Activated naive CD4-positive, alpha-beta T cell treated with anti-CD3 and anti-CD28 coated beads for 36 hours (primary cell): Measurements from ENCODE around the gene DLG1. TPM values are rescaled to one million over a fixed set of nuclear protein-coding genes. Genes with fewer than 3 reads are reported as not detected.

Experiments used
- CTCF ChIA-PET: fragments of 350-600 bp; sonication (Branson Sonifier 250); formaldehyde crosslinking; loops from one replicate; lab custom pipeline; 2021; ENCODE audit warnings: antibody characterized with exemption; lab: Charles Lee
- DNase-seq: peaks from one replicate; pipeline ENCODE4 v3.0.0-alpha.2; 2020
- H3K27ac Mint-ChIP-seq: one replicate; pipeline ENCODE4 v1.8.0; 2021; ENCODE audit warnings: mild to moderate bottlenecking, mixed read lengths
- H3K27me3 Mint-ChIP-seq: one replicate; pipeline ENCODE4 v1.8.0; 2021; ENCODE audit warnings: low read depth, mixed read lengths
- H3K36me3 Mint-ChIP-seq: one replicate; pipeline ENCODE4 v1.8.0; 2021; ENCODE audit warnings: low read depth, mixed read lengths
- H3K4me1 Mint-ChIP-seq: one replicate; pipeline ENCODE4 v1.8.0; 2021; ENCODE audit warnings: low read depth, mixed read lengths
- H3K4me3 Mint-ChIP-seq: one replicate; pipeline ENCODE4 v1.8.0; 2021; ENCODE audit warnings: mild to moderate bottlenecking, moderate library complexity, mixed read lengths
- H3K9me3 Mint-ChIP-seq: one replicate; pipeline ENCODE4 v1.8.0; 2021; ENCODE audit warnings: mixed read lengths
- intact Hi-C: fragments of 100-400 bp; cut with micrococcal nuclease; formaldehyde crosslinking; loops from one replicate; pipeline ENCODE4 v1.15.1; 2023
- total RNA-seq, 2 experiments: library from RNA; stranded (reverse); gene quantifications; one replicate each; pipeline ENCODE4 v1.2.3, GENCODE V29; 2021

DLG1 gene
- total RNA-seq, 2 experiments from 2014 or later = 51.9 to 55.2 TPM

- Mint-ChIP-seq H3K27ac (no peak overlapping the region), H3K4me1 (peaks cover 8% of the 10 kb centered on the region), H3K27me3 (no peaks in the 10 kb centered on the region), H3K9me3 (no peaks in the 10 kb centered on the region), H3K4me3 (no peak overlapping the region), H3K36me3 (peaks cover 4% of the 10 kb centered on the region)
- intact Hi-C loops = no loop called here
- DNase-seq = no peak
- CTCF ChIA-PET = no interaction called here
These were observed 123.5 kb downstream of the DLG1 start for GRCh38 chr3:197174927-197175326.

- Mint-ChIP-seq H3K4me3 (no peak overlapping the region), H3K9me3 (no peaks in the 10 kb centered on the region), H3K4me1 (peaks cover 8% of the 10 kb centered on the region), H3K36me3 (peaks cover 4% of the 10 kb centered on the region), H3K27me3 (no peaks in the 10 kb centered on the region), H3K27ac (no peak overlapping the region)
- DNase-seq = no peak
- CTCF ChIA-PET = interaction anchor here (0.7 kb wide), 1 partner anchor 151 kb away, joined by 4 read pairs; no protein-coding TSS in a partner anchor
- intact Hi-C loops = no loop called here
These were observed 124.8 kb downstream of the DLG1 start for GRCh38 chr3:197173620-197174019.

- Mint-ChIP-seq H3K36me3 (peaks cover 4% of the 10 kb centered on the region), H3K4me1 (peaks cover 10% of the 10 kb centered on the region), H3K27me3 (no peaks in the 10 kb centered on the region), H3K4me3 (no peak overlapping the region), H3K9me3 (no peaks in the 10 kb centered on the region), H3K27ac (no peak overlapping the region)
- CTCF ChIA-PET = no interaction called here
- intact Hi-C loops = no loop called here
- DNase-seq = no peak
These were observed 126.8 kb downstream of the DLG1 start for GRCh38 chr3:197171481-197172067.

GRCh38 chr3:197169028-197169427 lies 129.4 kb downstream of the DLG1 start:
- Mint-ChIP-seq H3K4me1 (peaks cover 5% of the 10 kb centered on the region), H3K36me3 (peaks cover 15% of the 10 kb centered on the region), H3K4me3 (no peak overlapping the region), H3K27ac (no peak overlapping the region), H3K9me3 (no peaks in the 10 kb centered on the region), H3K27me3 (no peaks in the 10 kb centered on the region)
- intact Hi-C loops = no loop called here
- DNase-seq = no peak
- CTCF ChIA-PET = interaction anchor here (1.5 kb wide), 1 partner anchor 41 kb away, joined by 3 read pairs; no protein-coding TSS in a partner anchor

- H3K36me3 Mint-ChIP-seq = peaks cover 15% of the 10 kb centered on the region
- H3K9me3 Mint-ChIP-seq = no peaks in the 10 kb centered on the region
These were observed 129.8 kb downstream of the DLG1 start for GRCh38 chr3:197168606-197169005.

GRCh38 chr3:197168063-197168462 lies 130.3 kb downstream of the DLG1 start:
- intact Hi-C loops = no loop called here
- H3K9me3 Mint-ChIP-seq = no peaks in the 10 kb centered on the region
- no peak for DNase-seq
- peaks cover 7% of the 10 kb centered on the region for H3K4me1 Mint-ChIP-seq
- CTCF ChIA-PET = interaction anchor here (0.6 kb wide), 1 partner anchor 89 kb away, joined by 3 read pairs; no protein-coding TSS in a partner anchor
- peaks cover 16% of the 10 kb centered on the region for H3K36me3 Mint-ChIP-seq
- no peak overlapping the region for H3K4me3 Mint-ChIP-seq
- no peaks in the 10 kb centered on the region for H3K27me3 Mint-ChIP-seq
- no peak overlapping the region for H3K27ac Mint-ChIP-seq

More at GRCh38 chr3:197168606-197169005, 129.8 kb downstream of the DLG1 start:
- Mint-ChIP-seq H3K4me1 (peaks cover 5% of the 10 kb centered on the region), H3K4me3 (no peak overlapping the region), H3K27me3 (no peaks in the 10 kb centered on the region), H3K27ac (no peak overlapping the region)
- CTCF ChIA-PET = interaction anchor here (0.6 kb wide), 1 partner anchor 89 kb away, joined by 3 read pairs; no protein-coding TSS in a partner anchor
- DNase-seq = no peak
- intact Hi-C loops = no loop called here

GRCh38 chr3:197167549-197167948 lies 130.9 kb downstream of the DLG1 start:
- Mint-ChIP-seq H3K36me3 (peaks cover 17% of the 10 kb centered on the region), H3K4me1 (peaks cover 8% of the 10 kb centered on the region), H3K9me3 (no peaks in the 10 kb centered on the region), H3K27ac (no peak overlapping the region), H3K4me3 (no peak overlapping the region), H3K27me3 (no peaks in the 10 kb centered on the region)
- no peak for DNase-seq
- intact Hi-C loops = no loop called here
- CTCF ChIA-PET = no interaction called here

- CTCF ChIA-PET = no interaction called here
These were observed 132.5 kb downstream of the DLG1 start for GRCh38 chr3:197165890-197166289.

GRCh38 chr3:197155046-197155445 lies 143.4 kb downstream of the DLG1 start:
- no peak overlapping the region for H3K27ac Mint-ChIP-seq
- no peak for DNase-seq
- CTCF ChIA-PET = no interaction called here
- H3K36me3 Mint-ChIP-seq = peaks cover 40% of the 10 kb centered on the region
- H3K4me1 Mint-ChIP-seq = peaks cover under 1% of the 10 kb centered on the region
- no peaks in the 10 kb centered on the region for H3K27me3 Mint-ChIP-seq
- H3K4me3 Mint-ChIP-seq = no peak overlapping the region
- peaks cover 25% of the 10 kb centered on the region for H3K9me3 Mint-ChIP-seq
- intact Hi-C loops = no loop called here

More at GRCh38 chr3:197165890-197166289, 132.5 kb downstream of the DLG1 start:
- H3K27ac Mint-ChIP-seq = no peak overlapping the region
- no peak for DNase-seq
- H3K4me3 Mint-ChIP-seq = no peak overlapping the region
- intact Hi-C loops = no loop called here
- no peaks in the 10 kb centered on the region for H3K9me3 Mint-ChIP-seq
- H3K4me1 Mint-ChIP-seq = peaks cover 6% of the 10 kb centered on the region
- H3K36me3 Mint-ChIP-seq = peaks cover 18% of the 10 kb centered on the region
- H3K27me3 Mint-ChIP-seq = no peaks in the 10 kb centered on the region

- H3K9me3 Mint-ChIP-seq = peaks cover 12% of the 10 kb centered on the region
- H3K27me3 Mint-ChIP-seq = no peaks in the 10 kb centered on the region
- no peak overlapping the region for H3K27ac Mint-ChIP-seq
- peaks cover 23% of the 10 kb centered on the region for H3K36me3 Mint-ChIP-seq
- no peak for DNase-seq
- intact Hi-C loops = no loop called here
- H3K4me1 Mint-ChIP-seq = peaks cover 5% of the 10 kb centered on the region
- H3K4me3 Mint-ChIP-seq = no peak overlapping the region
- CTCF ChIA-PET = no interaction called here
These were observed 146.8 kb downstream of the DLG1 start for GRCh38 chr3:197151580-197151979.

GRCh38 chr3:197149528-197149927 lies 148.9 kb downstream of the DLG1 start:
- CTCF ChIA-PET = interaction anchor here (0.6 to 1.1 kb wide), 2 partner anchors 38 to 53 kb away, joined by 3 read pairs; no protein-coding TSS in a partner anchor
- Mint-ChIP-seq H3K27ac (no peak overlapping the region), H3K27me3 (no peaks in the 10 kb centered on the region), H3K36me3 (peaks cover 13% of the 10 kb centered on the region), H3K9me3 (no peaks in the 10 kb centered on the region), H3K4me3 (no peak overlapping the region), H3K4me1 (peaks cover 10% of the 10 kb centered on the region)
- no peak for DNase-seq
- intact Hi-C loops = no loop called here

GRCh38 chr3:197144188-197144587 lies 154.2 kb downstream of the DLG1 start:
- peaks cover 21% of the 10 kb centered on the region for H3K4me1 Mint-ChIP-seq
- no peaks in the 10 kb centered on the region for H3K27me3 Mint-ChIP-seq
- DNase-seq = no peak
- H3K27ac Mint-ChIP-seq = no peak overlapping the region
- peaks cover 22% of the 10 kb centered on the region for H3K36me3 Mint-ChIP-seq
- no peak overlapping the region for H3K4me3 Mint-ChIP-seq
- H3K9me3 Mint-ChIP-seq = no peaks in the 10 kb centered on the region
- intact Hi-C loops = no loop called here
- CTCF ChIA-PET = interaction anchor here (0.6 to 1.4 kb wide), 2 partner anchors 9 to 43 kb away, joined by 7 read pairs; no protein-coding TSS in a partner anchor

GRCh38 chr3:197139586-197139985 lies 158.8 kb downstream of the DLG1 start:
- H3K36me3 Mint-ChIP-seq = peaks cover 42% of the 10 kb centered on the region
- peaks cover 13% of the 10 kb centered on the region for H3K9me3 Mint-ChIP-seq
- intact Hi-C loops = no loop called here
- no peak overlapping the region for H3K4me3 Mint-ChIP-seq
- CTCF ChIA-PET = no interaction called here
- no peak overlapping the region for H3K27ac Mint-ChIP-seq
- no peaks in the 10 kb centered on the region for H3K27me3 Mint-ChIP-seq
- DNase-seq = no peak
- peaks cover 13% of the 10 kb centered on the region for H3K4me1 Mint-ChIP-seq
